ENCODE measurements around the gene SYNPO2.

- TF ChIP-seq CTCF (conservative IDR thresholded peaks at IDR 0.05; ENCODE audit: low read length): no peak
- TF ChIP-seq EZH2phosphoT487 (IDR thresholded peaks at IDR 0.05; ENCODE audit: borderline replicate concordance): no peak
Observed at GRCh38 chr4:118849867-118850487, 38.7 kb upstream of the SYNPO2 start.

Data from Loucy (cell line).